PC-3 (cell line): Measurements from ENCODE around the gene RNF7.

ENCODE experiments used
- CTCF ChIP-seq: fragments of 300-600 bp; sonication (generic); conservative IDR thresholded peaks from 2 replicates; pipeline ENCODE4 v1.5.1; 2017; ENCODE audit warnings: antibody characterized with exemption, low read depth, mild to moderate bottlenecking, low read length
- EZH2 ChIP-seq: fragments of 300-600 bp; sonication (generic); IDR thresholded peaks from one replicate; pipeline ENCODE4 v1.6.1; 2017; ENCODE audit warnings: antibody characterized with exemption, mild to moderate bottlenecking, low read length; ENCODE audit not compliant: unreplicated experiment
- EZH2phosphoT487 ChIP-seq: fragments of 300-600 bp; sonication (generic); IDR thresholded peaks from 2 replicates; pipeline ENCODE4 v1.6.1; 2018; ENCODE audit warnings: mild to moderate bottlenecking, antibody characterized with exemption, low read length, borderline replicate concordance

GRCh38 chr3:141708367-141708766 lies 29.7 kb upstream of the RNF7 start:
- TF ChIP-seq CTCF, result no peak
- TF ChIP-seq EZH2, result no peak
- TF ChIP-seq EZH2phosphoT487, result no peak
